Measurements from ENCODE around the gene ICA1L.

The ICA1L gene

DNA sequence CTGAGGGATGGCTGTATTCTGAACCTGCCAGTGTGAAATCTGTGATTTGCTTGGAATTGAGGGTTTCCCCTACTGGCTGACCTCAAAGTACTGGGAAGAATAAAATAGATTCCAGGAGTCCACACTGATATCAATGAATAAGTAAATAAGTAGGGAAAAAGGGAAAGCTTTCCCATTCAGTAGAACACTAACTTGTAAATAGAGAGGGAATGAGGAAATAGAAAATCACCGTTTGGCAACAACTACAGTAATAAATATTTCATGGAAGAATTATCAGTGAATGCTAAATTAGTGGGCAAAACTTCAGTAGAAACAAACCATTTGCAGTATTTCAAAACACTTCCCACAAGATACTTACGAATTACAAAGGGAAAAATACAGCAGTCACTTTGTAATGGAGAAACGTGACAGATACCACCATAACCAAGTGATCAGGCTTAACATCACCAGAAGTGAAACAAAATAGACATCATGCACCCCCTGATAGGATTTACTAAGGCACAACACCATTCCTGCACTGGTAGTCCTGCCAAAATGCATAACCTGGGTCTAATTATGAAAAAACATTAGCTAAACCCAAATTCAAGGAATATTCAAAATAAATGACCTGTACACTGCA is 88.5 kb downstream of the ICA1L start:
- DNase-seq (ENCODE audit: low spot score), result no peak

DNA sequence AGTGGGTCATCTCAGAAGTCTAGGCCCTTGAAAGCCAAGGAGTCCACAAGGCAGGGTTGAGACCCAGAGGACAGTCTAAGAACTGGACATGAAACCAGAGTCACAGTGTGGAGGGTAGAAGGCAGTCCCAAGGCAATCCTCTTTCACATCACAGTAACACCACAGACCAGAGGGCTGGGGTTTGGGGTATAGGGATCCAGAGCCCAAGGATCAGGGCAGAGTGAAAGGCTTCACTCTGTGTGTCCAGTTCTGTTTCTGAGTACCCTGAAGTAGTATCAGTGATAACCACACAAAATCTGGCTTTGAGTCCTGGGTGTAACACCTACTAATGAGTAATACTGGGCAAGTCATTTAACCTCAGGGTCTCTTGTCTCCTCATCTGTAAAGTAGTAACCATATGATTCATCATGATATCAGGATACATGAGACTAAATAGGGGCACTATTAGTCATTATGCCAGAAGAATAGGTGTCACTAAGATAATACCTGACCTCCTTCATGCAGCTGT is 91.0 kb downstream of the ICA1L start:
- no peak for DNase-seq (ENCODE audit: low spot score)

DNA sequence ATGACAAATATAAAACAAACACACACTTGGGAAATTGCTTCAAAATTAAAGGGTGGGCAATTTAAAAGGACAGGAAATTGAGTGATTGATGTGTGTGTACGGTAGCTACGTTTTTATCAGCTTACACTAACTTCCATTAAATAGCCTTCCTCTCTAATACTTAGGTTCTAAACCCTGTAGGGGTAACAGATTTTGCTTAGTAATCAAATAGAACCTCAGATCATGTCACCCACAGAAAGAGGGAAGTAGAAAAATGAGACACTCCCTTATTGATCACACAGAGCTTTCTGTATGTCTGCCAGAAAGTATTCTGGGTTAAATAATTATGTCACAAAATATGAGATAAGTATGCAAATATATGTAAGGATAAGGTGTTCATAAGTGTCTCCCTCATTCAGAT is 93.3 kb downstream of the ICA1L start:
- DNase-seq (ENCODE audit: low spot score), result no peak

DNA sequence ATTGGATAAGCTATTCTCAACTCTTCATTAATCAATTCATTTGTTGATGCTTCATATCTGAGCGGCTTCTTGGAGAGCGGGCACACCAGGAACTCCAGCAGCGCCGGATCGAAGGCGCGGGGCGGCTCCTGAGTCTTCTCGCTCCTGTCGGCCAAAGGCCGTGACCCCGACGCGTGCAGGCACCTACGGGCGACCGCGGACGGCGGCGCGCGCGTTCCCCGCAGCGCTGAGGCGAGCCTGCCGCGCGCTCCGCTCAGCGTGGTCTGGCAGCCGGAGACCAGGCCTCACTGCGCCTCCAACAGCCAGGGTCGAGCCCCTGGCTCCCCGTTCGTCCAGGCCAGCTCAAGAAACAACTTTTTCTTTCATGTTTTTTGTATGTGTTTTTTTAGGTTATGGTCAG is 97.5 kb downstream of the ICA1L start:
- DNase-seq (ENCODE audit: low spot score), result no peak

DNA sequence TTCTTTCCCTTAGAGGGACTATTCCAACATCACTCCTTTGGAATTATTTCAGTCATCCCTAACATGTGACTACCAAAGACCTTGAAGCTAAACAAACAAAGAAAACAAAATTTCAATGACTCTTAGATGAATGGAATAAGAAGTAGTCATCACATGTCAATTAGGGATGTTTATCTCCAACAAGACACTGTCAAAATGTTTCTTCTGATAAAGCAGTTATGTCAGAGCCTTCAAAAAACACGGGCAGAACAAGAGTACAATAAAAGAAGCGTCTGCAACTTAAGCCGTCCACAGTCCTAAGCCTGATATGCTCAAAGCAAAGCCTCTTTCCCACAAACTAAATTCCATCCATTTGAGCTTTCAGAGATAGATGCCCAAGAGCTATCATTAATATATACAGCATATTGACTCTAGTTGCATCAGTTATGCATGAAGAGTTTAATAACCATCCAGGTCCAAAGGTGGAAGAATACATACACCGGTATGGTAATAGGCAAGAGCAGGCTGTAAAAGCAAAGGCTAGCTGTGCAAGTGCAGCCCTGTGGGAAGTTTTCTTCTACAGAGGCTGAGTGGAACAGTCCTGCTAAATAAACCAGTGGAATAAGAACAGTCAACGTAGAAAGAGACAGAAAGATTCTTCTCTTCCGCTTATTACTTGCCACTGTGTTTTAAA is 98.1 kb downstream of the ICA1L start:
- DNase-seq (ENCODE audit: low spot score), result no peak

DNA sequence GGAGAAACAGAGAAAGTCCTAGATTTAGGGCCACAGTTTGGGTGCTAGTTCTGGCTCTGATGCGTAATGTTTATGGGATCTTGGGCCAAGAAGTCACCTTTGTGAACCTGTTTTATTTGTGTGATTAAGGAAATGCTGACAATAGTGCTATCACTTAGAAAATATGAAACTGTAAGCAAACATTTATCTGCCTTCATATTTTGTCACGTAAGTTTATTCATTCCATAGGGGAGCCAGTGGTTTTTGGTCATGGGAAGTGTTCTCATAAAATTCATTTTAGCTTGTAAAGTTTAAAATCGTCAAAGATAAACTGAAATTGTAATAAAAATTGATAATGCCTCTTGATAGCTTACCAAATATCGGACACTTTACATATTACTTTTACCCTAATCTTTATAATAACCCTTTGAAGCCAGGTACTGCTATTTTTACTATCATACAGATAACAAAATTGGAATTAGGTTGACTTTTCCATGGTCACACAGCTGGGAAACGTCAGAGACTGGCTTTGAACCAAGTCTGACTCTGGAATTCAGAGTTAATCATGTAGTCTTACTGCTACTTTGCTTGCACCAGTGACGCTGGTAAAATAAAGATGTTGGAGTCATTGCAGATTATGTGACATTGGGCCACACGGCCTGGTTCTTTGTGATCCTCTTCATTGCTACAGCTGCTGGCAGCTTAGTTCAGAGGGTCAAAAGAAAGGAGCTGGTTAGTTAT is 99.7 kb downstream of the ICA1L start:
- DNase-seq (ENCODE audit: low spot score), result no peak

DNA sequence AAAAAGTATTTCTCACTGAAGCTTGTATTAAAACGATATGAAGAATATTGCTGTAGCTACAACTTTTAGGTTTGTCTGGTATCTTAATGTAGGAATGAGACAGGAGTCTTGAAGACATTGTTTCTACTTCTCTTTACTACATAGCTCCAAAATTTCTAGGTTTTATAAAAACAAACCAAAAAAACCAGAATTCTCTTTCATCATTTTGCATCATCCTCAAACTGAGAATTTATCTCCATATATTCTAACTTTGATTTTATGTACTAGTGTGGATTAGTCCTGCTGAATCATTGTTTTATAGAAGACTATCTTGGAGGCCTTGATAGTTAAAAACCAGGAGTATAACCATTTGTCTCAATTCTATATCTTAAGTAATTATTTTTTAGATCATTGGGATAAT is 100.2 kb downstream of the ICA1L start:
- no peak for DNase-seq (ENCODE audit: low spot score)

DNA sequence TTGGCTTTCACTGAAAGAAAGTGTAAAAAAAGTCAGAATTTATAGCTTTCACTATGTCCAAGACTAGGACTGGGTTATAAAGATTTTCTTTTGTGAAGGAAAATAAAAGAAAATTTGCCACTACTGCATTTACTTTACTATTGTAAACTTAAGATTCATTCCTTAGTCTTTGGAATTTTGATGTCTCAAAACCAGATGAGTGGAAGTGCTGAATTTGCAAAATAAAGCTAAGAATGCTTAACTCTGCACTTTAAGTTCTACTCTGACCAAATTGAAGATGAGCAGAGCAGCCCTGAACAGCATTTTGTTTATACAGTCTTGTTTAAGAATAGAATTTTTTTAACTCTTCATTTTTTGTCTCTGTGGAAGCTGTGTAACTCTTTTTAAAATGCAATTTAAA is 102.4 kb downstream of the ICA1L start:
- no peak for DNase-seq (ENCODE audit: low spot score)

DNA sequence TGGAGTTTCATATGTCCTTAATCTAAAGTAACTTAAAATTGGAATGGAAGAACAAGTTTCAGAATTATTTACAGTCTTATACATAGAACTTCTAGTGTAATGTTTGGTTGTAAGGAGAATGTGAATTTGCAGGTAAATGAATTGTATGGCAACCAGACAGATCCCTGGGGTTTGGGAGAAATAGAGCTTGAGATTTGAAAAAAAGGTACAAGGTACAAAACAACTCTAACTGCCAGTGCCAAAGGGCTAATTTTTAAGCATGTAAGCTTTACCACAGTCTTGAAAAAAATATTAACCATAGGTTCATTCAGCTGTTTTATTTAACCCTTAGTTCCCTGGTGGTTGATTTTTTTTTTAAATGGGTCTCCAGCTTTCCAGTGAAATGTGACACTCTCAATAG is 103.3 kb downstream of the ICA1L start:
- no peak for DNase-seq (ENCODE audit: low spot score)

DNA sequence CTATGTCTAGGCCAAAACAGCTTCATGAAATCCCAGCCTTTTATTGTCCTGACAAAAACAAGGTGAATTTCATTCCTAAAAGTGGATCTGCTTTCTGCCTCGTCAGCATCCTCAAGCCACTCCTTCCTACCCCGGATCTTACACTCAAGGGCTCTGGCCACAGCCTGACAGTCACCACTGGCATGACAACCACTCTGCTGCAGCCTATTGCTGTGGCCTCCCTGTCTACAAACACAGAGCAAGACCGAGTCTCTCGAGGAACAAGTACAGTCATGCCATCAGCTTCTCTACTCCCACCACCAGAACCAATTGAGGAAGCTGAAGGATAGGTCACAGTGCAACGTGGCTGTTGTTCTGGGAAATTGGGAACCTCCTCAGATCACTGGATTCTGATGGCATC is 106.1 kb downstream of the ICA1L start:
- DNase-seq (ENCODE audit: low spot score), result no peak

DNA sequence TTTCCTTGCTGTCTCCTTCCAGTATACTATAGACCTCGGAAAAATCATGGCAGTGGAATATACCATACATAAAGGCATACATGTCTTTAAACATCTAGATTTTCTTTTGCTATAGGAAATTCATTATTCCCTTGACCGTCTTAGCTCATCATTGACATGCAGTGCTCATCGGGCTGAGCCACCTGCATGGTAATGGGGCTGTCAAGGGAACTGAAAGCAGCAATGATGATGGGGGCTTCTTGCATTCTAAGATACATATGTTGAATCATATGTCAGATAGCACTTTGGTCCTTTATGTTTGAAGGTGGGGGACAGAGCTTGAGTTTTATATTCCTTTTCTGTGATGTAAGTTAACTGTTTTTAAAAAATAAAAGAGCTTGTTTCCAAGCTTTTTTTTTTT is 106.6 kb downstream of the ICA1L start:
- DNase-seq (ENCODE audit: low spot score), result no peak

DNA sequence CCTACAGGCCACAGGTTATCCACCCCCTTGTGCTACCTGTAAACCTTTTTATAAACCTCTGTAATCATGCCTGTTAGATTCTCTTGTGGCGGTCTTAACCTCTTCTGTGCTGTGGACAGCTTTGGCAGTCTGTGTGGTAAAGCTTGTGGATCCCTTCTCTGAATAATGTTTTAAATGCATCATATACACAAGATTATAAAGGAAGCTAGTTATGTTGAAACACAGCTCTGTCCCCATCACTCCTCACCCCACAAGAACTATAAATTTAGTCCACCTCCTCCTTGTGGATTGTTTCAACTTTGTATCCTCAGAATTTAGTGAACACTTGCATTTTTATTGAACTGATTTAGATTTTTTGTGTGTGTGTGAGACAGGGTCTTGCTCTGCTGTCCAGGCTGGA is 107.7 kb downstream of the ICA1L start:
- no peak for DNase-seq (ENCODE audit: low spot score)

DNA sequence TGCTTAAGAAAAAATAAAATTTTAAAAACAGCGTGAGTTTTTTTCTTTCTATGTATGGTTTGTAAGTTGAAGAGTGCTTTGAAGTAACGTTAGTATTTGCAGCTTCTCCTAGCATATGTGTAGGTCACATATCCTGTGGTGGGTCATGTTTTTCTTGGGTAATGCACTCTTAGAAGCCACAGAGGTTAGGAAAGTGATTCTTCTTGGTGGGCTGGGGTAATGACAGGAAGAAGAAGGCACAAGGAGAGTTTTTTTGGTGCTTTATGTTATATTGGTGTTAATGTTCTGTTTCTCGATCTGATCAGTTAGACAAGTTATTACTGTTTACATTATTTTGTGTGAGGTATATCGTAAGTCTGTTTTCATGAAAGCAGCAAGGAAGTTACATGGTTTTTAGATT is 109.0 kb downstream of the ICA1L start:
- DNase-seq (ENCODE audit: low spot score), result no peak

DNA sequence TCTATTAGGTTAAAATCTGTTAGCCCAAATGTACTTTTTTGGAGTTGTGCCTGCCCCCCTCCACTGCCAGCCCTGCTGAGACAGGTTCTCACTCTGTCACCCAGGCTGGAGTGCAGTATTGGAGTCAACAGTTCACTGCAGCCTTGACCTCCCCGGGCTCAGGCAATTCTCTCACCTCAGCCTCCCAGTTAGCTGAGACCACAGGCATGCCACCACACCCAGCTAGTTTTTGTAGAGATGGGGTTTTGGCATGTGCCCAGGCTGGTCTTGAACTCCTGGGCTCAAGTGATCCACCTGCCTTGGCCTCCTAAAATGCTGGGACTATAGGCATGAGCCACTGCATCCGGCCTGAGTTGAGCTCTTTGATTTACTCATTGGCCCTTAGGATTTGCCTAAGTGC is 110.7 kb downstream of the ICA1L start:
- no peak for DNase-seq (ENCODE audit: low spot score)

DNA sequence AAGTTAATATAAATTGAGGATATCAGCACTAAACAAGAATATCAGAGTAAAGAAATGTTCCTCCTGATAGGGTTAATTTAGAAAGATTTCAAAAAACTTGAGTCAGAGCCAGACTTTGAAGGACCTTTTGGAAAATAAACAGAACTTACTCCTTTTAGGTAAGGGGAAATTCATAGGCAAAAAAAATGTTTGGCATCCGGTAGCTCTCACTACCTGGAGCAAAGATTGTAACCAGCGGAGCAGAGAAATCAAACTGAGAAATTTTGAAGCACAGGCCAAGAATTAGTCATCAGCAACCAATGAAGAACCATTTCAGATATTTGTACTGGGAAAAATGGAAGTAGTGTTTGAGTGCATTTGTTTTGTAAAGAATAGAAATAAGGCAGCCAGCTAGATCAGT is 113.0 kb downstream of the ICA1L start:
- DNase-seq (ENCODE audit: low spot score), result no peak

DNA sequence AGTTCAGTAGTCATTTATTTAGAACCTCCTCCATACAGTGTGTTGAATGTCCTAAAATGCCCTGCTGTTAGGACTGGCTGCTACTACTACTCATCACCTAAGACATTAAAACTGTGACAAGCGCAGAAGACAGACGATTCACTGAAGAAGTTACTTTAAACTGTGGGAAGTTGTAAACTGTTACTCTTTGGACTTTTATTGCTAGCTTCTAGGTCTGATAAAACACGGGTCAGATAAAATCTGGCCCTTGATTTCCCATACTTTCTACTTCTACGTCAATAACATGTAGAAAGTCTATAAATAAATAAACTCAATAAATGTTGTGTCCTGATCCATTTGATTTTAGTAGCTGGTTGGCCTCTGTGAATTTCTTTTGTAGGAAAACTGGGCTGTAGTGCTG is 113.4 kb downstream of the ICA1L start:
- DNase-seq (ENCODE audit: low spot score), result no peak

DNA sequence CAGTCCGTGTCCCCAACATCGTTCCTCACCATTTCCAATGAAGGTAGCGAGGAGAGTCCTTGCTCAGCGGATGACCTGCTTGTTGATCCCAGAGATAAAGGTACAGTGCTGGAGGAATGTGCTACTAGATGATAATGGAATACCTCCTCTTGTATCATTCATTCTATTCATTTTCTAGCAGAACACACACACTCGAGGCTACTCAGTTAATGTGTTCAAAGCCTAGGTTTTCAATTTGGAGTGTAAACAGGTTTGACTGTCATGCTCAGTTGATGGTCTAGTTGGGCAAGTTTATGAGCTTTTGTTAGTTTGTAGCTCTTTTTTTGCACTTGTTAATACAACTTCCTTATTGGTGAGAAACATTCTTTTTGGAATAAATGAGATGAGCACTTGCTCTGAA is 114.2 kb downstream of the ICA1L start:
- DNase-seq (ENCODE audit: low spot score), result no peak

DNA sequence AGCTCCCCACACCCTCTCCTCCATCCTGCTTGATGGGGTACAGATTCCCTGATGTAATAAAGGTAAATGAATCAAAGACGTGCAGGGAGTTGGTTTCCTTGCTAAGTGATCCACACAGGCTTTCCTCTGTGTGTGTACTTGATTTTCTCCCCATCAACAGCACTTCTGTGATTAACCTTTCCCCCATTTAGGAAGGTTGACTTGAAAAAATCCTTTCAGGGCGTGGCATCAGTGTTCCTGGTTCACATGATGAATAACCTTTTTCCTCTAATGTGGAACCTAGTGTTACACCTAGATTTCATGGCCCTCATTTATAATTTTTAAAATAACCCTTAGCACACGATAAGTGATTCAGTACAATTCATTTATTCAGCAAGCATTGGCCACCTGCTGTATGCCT is 115.0 kb downstream of the ICA1L start:
- no peak for DNase-seq (ENCODE audit: low spot score)

DNA sequence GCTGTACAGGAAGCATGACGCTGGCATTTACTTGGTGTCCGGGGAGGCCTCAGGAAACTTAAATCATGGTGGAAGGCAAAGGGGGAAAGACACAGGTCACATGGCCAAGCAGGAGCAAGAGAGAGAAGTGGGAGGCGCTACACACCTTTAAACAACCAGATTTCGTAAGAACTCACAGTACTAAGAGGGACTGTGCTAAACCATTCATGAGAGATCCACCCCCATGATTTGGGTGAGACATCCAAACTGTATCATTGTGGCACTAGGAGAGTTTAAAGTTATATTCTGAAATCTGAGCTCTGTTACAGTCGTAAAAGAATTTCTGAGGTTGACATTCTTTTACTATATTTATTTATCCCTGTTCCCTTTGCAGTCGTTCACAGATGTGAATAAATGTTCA is 116.6 kb downstream of the ICA1L start:
- DNase-seq (ENCODE audit: low spot score), result peak; percentile 2

DNA sequence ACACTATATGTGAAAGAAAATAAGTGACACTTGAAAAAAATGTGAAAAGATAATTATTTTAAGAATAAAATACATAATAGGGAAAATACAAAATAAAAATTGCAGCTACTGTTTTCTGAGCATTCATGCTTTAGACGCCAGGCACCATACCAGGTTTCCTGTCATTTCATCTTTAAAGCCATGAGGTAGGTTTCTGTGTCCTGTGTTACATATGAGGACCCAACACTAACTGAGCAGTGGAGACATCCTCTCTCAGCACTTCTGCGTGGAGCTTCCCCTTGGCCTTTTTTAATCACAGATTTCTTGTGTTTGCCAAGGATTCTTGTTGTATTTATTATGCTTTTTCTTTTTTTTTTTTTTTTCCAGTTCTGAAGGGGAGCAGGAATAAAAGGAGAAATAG is 119.5 kb downstream of the ICA1L start:
- DNase-seq (ENCODE audit: low spot score), result no peak

DNA sequence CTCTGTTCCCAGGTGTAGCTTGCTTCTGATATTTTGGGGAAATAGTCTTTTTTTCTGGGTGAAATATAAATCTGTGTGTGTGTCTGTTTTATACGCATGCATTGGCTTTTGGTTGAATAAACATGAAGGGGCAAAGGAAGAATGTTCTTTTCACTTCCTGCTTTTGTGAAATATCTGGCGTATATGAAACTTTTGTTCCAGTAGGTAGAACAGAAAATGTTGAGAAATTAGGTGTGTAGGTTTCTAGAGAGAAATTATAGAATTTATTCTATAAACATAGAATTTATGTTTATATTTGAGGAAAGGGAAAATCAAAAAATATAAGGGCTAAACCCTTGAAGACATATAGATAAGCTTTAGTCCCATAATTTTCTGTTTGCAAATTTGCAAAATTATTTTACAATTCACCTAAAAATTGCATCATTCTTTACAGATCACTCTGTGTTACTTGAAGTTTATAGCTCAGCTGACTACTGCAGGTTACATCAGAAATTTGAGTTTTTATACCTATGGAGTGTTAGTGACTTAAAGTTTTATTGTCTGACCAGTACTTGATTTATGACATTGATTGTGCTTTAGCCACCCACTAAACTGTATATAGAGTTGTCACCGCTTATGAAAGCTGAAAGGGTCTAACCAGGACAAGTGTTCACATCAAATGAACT is 120.7 kb downstream of the ICA1L start:
- no peak for DNase-seq (ENCODE audit: low spot score)

DNA sequence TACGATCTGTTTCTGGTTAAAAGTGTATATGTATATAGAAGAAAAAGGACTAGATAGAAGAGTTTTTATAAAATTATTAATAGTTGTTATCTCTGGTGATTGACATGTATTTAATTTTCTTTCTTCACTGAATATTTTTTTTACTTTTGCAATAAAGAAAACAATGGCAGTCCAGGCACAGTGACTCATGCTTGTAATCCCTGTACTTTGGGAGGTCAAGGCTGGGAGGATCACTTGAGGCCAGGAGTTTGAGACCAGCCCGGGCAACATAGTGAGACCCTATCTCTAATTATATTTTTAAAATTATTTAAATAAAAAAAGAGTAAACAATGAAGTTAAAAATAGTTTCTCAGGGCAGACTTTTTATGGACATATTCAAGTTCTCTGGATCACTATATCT is 122.1 kb downstream of the ICA1L start:
- DNase-seq (ENCODE audit: low spot score), result no peak

DNA sequence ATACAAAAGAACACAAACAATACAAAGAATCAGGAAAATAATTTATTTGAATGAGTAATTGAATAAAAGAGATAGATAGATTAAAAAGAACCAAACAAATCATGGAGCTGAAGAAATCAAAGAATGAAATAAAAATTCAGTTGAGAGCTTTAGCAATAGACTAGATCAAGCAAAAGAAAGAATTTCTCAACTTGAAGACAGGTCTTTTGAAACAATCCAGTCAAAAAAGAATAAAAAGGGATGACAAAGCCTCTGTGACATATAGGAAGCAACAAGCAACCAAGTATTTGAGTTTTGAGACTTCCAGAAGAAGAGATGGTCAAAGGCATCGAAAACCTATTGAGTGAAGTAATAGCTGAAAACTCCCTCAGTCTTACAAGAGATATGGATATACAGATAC is 128.0 kb downstream of the ICA1L start:
- DNase-seq (ENCODE audit: low spot score), result no peak
